Body of pancreas (tissue), 4 donors: ENCODE data around the gene PPFIA2.

ENCODE experiments used
- CTCF ChIP-seq, 7 experiments: fragments of 450-650 bp in 4 of 7; fragments of 200-600 bp in 3 of 7; sonication (generic) in 3 of 7; IDR thresholded peaks; one replicate each; pipeline ENCODE4 v1.5.1; 2016 to 2019; ENCODE audit warnings: antibody characterized with exemption in 7 of 7
- POLR2A ChIP-seq, 3 donors: fragments of 450-650 bp; IDR thresholded peaks; one replicate each; pipeline ENCODE4 v1.6.1; 2016; ENCODE audit warnings: antibody characterized with exemption in 3 of 3, mild to moderate bottlenecking in 2 of 3

GRCh38 chr12:81270385-81270784 is 488.8 kb downstream of the PPFIA2 start:
- TF ChIP-seq POLR2A (IDR thresholded peaks at IDR 0.05) = no peak
- no peak for TF ChIP-seq CTCF (IDR thresholded peaks at IDR 0.05)
